H9 (cell line): ENCODE results near the gene CTSL. TPM values are rescaled to one million over a fixed set of nuclear protein-coding genes. Genes with fewer than 3 reads are reported as not detected.

Experiments
- DNase-seq: peaks from one replicate; pipeline ENCODE4 v3.0.0-alpha.2; 2017
- H2AFZ ChIP-seq: one replicate; pipeline ENCODE4 v1.6.1; 2013; ENCODE audit warnings: mild to moderate bottlenecking, low read length, control low read depth, moderate library complexity
- H2AK5ac ChIP-seq: 2 replicates; pipeline ENCODE4 v1.6.1; 2013; ENCODE audit warnings: low read length, control low read depth, mixed read lengths; ENCODE audit not compliant: insufficient read length
- H2BK120ac ChIP-seq: one replicate; pipeline ENCODE4 v1.6.1; 2013; ENCODE audit warnings: low read depth, mild to moderate bottlenecking, low read length, control low read depth, inconsistent platforms; ENCODE audit not compliant: poor library complexity, severe bottlenecking
- H2BK12ac ChIP-seq: 2 replicates; pipeline ENCODE4 v1.6.1; 2013; ENCODE audit warnings: low read length, control low read depth, mixed read lengths, low read depth; ENCODE audit not compliant: insufficient read length
- H2BK15ac ChIP-seq: 2 replicates; pipeline ENCODE4 v1.6.1; 2013; ENCODE audit warnings: low read depth, low read length, control low read depth
- H2BK20ac ChIP-seq: one replicate; pipeline ENCODE4 v1.6.1; 2013; ENCODE audit warnings: low read depth, mild to moderate bottlenecking, low read length, control low read depth, inconsistent platforms; ENCODE audit not compliant: poor library complexity, severe bottlenecking
- H2BK5ac ChIP-seq: 2 replicates; pipeline ENCODE4 v1.6.1; 2013; ENCODE audit warnings: low read length, control low read depth, mixed read lengths; ENCODE audit not compliant: insufficient read length
- H3K14ac ChIP-seq: 2 replicates; pipeline ENCODE4 v1.6.1; 2013; ENCODE audit warnings: low read length, control low read depth; ENCODE audit not compliant: insufficient read depth
- H3K18ac ChIP-seq: 2 replicates; pipeline ENCODE4 v1.6.1; 2013; ENCODE audit warnings: low read depth, mild to moderate bottlenecking, mixed read lengths, low read length, control low read depth; ENCODE audit not compliant: insufficient read length
- H3K23ac ChIP-seq: 2 replicates; pipeline ENCODE4 v1.6.1; 2013; ENCODE audit warnings: low read length, control low read depth, mixed read lengths, low read depth; ENCODE audit not compliant: insufficient read length
- H3K23me2 ChIP-seq: 2 replicates; pipeline ENCODE4 v1.6.1; 2013; ENCODE audit warnings: low read depth, mild to moderate bottlenecking, mixed read lengths, low read length, control low read depth; ENCODE audit not compliant: insufficient read length, poor library complexity, severe bottlenecking
- H3K27ac ChIP-seq: 2 replicates; pipeline ENCODE4 v1.5.1; 2013; ENCODE audit warnings: low read length, control low read depth, mixed read lengths, low read depth; ENCODE audit not compliant: insufficient read length
- H3K27me3 ChIP-seq: 2 replicates; pipeline ENCODE4 v1.6.1; 2013; ENCODE audit warnings: low read length, control low read depth, inconsistent platforms; ENCODE audit not compliant: insufficient read depth
- H3K4ac ChIP-seq: 2 replicates; pipeline ENCODE4 v1.6.1; 2013; ENCODE audit warnings: low read depth, mild to moderate bottlenecking, control low read depth, inconsistent platforms, low read length, moderate library complexity
- H3K4me1 ChIP-seq: 2 replicates; pipeline ENCODE4 v1.6.1; 2013; ENCODE audit warnings: low read length, control low read depth, inconsistent platforms; ENCODE audit not compliant: insufficient read depth
- H3K4me2 ChIP-seq: 2 replicates; pipeline ENCODE4 v1.6.1; 2013; ENCODE audit warnings: low read length, control low read depth, mixed read lengths; ENCODE audit not compliant: insufficient read length, insufficient read depth
- H3K56ac ChIP-seq: 2 replicates; pipeline ENCODE4 v1.6.1; 2013; ENCODE audit warnings: low read depth, mild to moderate bottlenecking, mixed read lengths, low read length, control low read depth; ENCODE audit not compliant: insufficient read length
- H3K79me1 ChIP-seq: 2 replicates; pipeline ENCODE4 v1.6.1; 2013; ENCODE audit warnings: low read depth, mild to moderate bottlenecking, moderate library complexity, low read length, control low read depth, inconsistent platforms; ENCODE audit not compliant: insufficient read depth, poor library complexity, severe bottlenecking
- H3K79me2 ChIP-seq: 2 replicates; pipeline ENCODE4 v1.6.1; 2013; ENCODE audit warnings: low read length, control low read depth, inconsistent platforms; ENCODE audit not compliant: insufficient read depth
- H3K9ac ChIP-seq: 2 replicates; pipeline ENCODE4 v1.6.1; 2013; ENCODE audit warnings: low read length, control low read depth, mixed read lengths; ENCODE audit not compliant: insufficient read length; ENCODE audit errors: extremely low read depth
- H3K9me3 ChIP-seq: one replicate; pipeline ENCODE4 v1.6.1; 2013; ENCODE audit warnings: low read depth, low read length, inconsistent platforms; ENCODE audit not compliant: control insufficient read depth
- H3T11ph ChIP-seq: one replicate; pipeline ENCODE4 v1.6.1; 2013; ENCODE audit warnings: mild to moderate bottlenecking, low read length, control low read depth, inconsistent platforms
- H4K20me1 ChIP-seq: one replicate; pipeline ENCODE4 v1.6.1; 2013; ENCODE audit not compliant: control insufficient read depth, insufficient read length, insufficient read depth
- H4K5ac ChIP-seq: 2 replicates; pipeline ENCODE4 v1.6.1; 2013; ENCODE audit warnings: low read depth, mild to moderate bottlenecking, mixed read lengths, low read length, control low read depth; ENCODE audit not compliant: insufficient read length
- H4K8ac ChIP-seq: replicated peaks from 2 replicates; pipeline ENCODE4 v1.6.1; 2013; ENCODE audit warnings: low read length, control low read depth, mixed read lengths, low read depth; ENCODE audit not compliant: insufficient read length
- H4K91ac ChIP-seq: 2 replicates; pipeline ENCODE4 v1.6.1; 2013; ENCODE audit warnings: low read depth, mild to moderate bottlenecking, moderate library complexity, mixed read lengths, low read length, control low read depth; ENCODE audit not compliant: insufficient read length
- H3K27ac Mint-ChIP-seq, 3 experiments: 2 replicates in 2 of 3; 3 replicates in 1 of 3; pipeline ENCODE4 v1.8.0; 2020 to 2021; ENCODE audit warnings: mixed read lengths in 3 of 3, mild to moderate bottlenecking in 1 of 3, moderate library complexity in 1 of 3
- H3K27me3 Mint-ChIP-seq: 2 replicates; pipeline ENCODE4 v1.8.0; 2021; ENCODE audit warnings: low read depth, mild to moderate bottlenecking, moderate library complexity, mixed read lengths
- H3K36me3 Mint-ChIP-seq, 3 experiments: 2 replicates in 2 of 3; 3 replicates in 1 of 3; pipeline ENCODE4 v1.8.0; 2020 to 2021; ENCODE audit warnings: low read depth in 3 of 3, mixed read lengths in 3 of 3; ENCODE audit not compliant: insufficient read depth in 1 of 3
- H3K4me1 Mint-ChIP-seq, 2 experiments: 2 replicates each; pipeline ENCODE4 v1.8.0; 2020; ENCODE audit warnings: mixed read lengths in 2 of 2
- H3K4me3 Mint-ChIP-seq, 2 experiments: 2 replicates in 1 of 2; 3 replicates in 1 of 2; pipeline ENCODE4 v1.8.0; 2020 to 2021; ENCODE audit warnings: mild to moderate bottlenecking in 2 of 2, mixed read lengths in 2 of 2, moderate library complexity in 1 of 2
- H3K9me3 Mint-ChIP-seq, 2 experiments: 2 replicates in 1 of 2; 3 replicates in 1 of 2; pipeline ENCODE4 v1.8.0; 2020; ENCODE audit warnings: mild to moderate bottlenecking in 2 of 2, mixed read lengths in 2 of 2, moderate library complexity in 1 of 2
- WGBS: extraction: QIAGEN DNeasy Blood & Tissue Kit; methylation state at CpG from one replicate; pipeline ENCODE4 v1.1.7; 2013; ENCODE audit warnings: missing lambda C conversion rate, low lambda C conversion rate, mixed read lengths; ENCODE audit not compliant: insufficient read length; ENCODE audit errors: extremely low coverage; 5-methylcytosine and 5-hydroxymethylcytosine counted together
- total RNA-seq: library from RNA; stranded (reverse); gene quantifications from 2 replicates; pipeline ENCODE4 v1.2.1, GENCODE V29; 2021
- TF ChIP-seq, protein P1 (sequence below): fragments of 200-600 bp; sonication (generic); conservative IDR thresholded peaks from 3 replicates; pipeline ENCODE4 v1.8.0; 2021; ENCODE audit warnings: antibody characterized with exemption, mild to moderate bottlenecking

Gene CTSL
- total RNA-seq, 1 experiment from 2014 or later: 28.9 TPM

DNA sequence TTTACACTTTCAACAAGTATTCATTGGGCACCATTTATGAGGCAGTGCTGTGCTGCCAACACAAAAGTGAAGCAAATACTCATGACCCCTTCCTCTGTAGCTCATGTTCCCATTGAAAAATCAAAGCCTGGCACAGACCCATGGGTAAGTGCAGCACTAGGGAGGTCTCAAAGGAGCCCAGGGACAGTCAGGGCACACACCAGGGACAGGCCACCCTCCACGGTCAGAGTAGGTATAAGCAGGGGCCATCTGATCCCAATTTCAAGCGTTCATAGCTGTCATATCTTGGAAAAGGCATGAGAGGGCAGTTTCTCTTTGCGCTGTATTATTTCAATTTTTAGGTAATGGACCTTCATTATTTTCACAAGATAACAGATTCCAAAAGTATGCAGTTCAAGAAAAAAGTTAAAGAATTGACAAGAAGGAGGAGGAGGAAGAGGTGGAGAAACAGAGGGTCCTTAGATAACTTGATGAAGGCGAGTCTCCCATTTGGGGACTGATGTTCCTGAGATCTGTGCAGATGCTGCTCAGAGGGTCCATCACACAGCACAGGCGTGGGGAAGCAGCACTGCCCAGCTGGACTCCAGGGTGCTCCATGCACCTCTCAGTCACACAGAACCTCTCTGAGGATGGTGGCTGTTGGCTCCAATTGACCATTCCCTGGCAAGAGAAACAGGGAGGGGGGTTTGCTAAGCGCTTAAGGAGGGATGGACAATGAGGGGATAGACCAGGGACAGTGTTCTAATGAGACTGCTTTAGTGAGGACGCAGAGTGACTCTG lies 7.5 kb downstream of the CTSL start:
- Histone ChIP-seq H4K8ac (no peak overlapping the region), H3K4me1 (no peaks in the 10 kb centered on the region), H3K9me3 (no peaks in the 10 kb centered on the region), H2BK5ac (no peak overlapping the region), H3K18ac (no peak overlapping the region), H3T11ph (no peak overlapping the region), H4K5ac (no peak overlapping the region), H2BK20ac (no peak overlapping the region), H3K27me3 (no peaks in the 10 kb centered on the region), H2AFZ (no peak overlapping the region), H4K91ac (no peak overlapping the region), H2AK5ac (no peak overlapping the region), H3K56ac (no peak overlapping the region), H3K14ac (no peak overlapping the region; the same call in 1 of the 2 replicates), H2BK12ac (no peak overlapping the region), H3K79me1 (no peaks in the 10 kb centered on the region), H3K23me2 (no peaks in the 10 kb centered on the region), H2BK120ac (no peak overlapping the region), H4K20me1 (no peaks in the 10 kb centered on the region), H3K4ac (no peak overlapping the region), H3K4me2 (no peak overlapping the region), H3K79me2 (no peaks in the 10 kb centered on the region), H2BK15ac (no peak overlapping the region), H3K23ac (no peak overlapping the region), H3K9ac (no peak overlapping the region), H3K27ac (no peak overlapping the region)
- TF ChIP-seq, protein P1, sequence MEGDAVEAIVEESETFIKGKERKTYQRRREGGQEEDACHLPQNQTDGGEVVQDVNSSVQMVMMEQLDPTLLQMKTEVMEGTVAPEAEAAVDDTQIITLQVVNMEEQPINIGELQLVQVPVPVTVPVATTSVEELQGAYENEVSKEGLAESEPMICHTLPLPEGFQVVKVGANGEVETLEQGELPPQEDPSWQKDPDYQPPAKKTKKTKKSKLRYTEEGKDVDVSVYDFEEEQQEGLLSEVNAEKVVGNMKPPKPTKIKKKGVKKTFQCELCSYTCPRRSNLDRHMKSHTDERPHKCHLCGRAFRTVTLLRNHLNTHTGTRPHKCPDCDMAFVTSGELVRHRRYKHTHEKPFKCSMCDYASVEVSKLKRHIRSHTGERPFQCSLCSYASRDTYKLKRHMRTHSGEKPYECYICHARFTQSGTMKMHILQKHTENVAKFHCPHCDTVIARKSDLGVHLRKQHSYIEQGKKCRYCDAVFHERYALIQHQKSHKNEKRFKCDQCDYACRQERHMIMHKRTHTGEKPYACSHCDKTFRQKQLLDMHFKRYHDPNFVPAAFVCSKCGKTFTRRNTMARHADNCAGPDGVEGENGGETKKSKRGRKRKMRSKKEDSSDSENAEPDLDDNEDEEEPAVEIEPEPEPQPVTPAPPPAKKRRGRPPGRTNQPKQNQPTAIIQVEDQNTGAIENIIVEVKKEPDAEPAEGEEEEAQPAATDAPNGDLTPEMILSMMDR: no peak
- Mint-ChIP-seq H3K36me3 (peaks cover 4 to 10% (median 7%) of the 10 kb centered on the region in 3 experiments; a peak in 5 of 7 replicates), H3K4me3 (no peak overlapping the region), H3K27me3 (peaks cover 2% of the 10 kb centered on the region), H3K9me3 (peaks cover 4 to 7% of the 10 kb centered on the region in 2 experiments; a peak in 4 of 5 replicates), H3K4me1 (peaks cover 8 to 10% of the 10 kb centered on the region in 2 experiments; a peak in 3 of 4 replicates), H3K27ac (no peak overlapping the region; a peak in 1 of 7 replicates)
- no peak for DNase-seq
- no CpG with 5 or more reads among the region's 7 CpGs for WGBS
